Measurements from ENCODE around the gene DAPK1.

Gene DAPK1

DNA sequence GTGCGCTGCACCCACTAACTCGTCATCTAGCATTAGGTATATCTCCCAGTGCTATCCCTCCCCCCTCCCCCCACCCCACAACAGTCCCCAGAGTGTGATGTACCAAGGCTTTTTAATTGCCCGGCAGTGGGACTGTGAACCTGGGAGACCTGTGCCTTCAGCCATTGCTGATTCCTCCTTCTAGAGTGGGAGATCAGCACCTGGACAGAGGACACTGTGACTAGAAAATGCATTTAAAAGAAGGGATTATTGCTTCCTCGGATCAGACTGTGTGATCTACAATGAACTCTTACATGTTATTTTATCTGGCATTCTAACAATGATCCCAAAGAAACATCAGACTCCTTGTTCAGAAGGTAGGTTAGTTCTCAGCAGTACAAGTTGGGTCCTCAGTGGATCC is 254.2 kb downstream of the DAPK1 start:
- no peak overlapping the region for H3K9ac ChIP-seq (ENCODE audit: low read depth, low read length)
- ATAC-seq (ENCODE audit: insufficient read depth, low read depth) (no peak), DNase-seq (no peak)
- H3K79me2 ChIP-seq (ENCODE audit: insufficient read depth, low read length): no peaks in the 10 kb centered on the region
- peaks cover 2% of the 10 kb centered on the region for H3K9me3 ChIP-seq (ENCODE audit: insufficient read depth, low read length, severe bottlenecking)
- no peaks in the 10 kb centered on the region for H3K4me1 ChIP-seq (ENCODE audit: insufficient read depth, low read length)
- H3K4me3 ChIP-seq (ENCODE audit: low read depth in 1 of 2, low read length in 2 of 2): no peak overlapping the region
- H3K27ac ChIP-seq (ENCODE audit: low read length): no peak overlapping the region
- no peak overlapping the region for H2AFZ ChIP-seq (ENCODE audit: low read depth, low read length)
- TF ChIP-seq CTCF (IDR thresholded peaks at IDR 0.05; ENCODE audit: borderline replicate concordance, extremely low read depth, low read length, poor library complexity, severe bottlenecking): no peak
- no peak overlapping the region for H3K4me2 ChIP-seq (ENCODE audit: insufficient read depth, low read length)
- H4K20me1 ChIP-seq (ENCODE audit: insufficient read depth, low read length): no peaks in the 10 kb centered on the region
- no peaks in the 10 kb centered on the region for H3K36me3 ChIP-seq (ENCODE audit: insufficient read depth, low read length)
- no peaks in the 10 kb centered on the region for H3K27me3 ChIP-seq (ENCODE audit: insufficient read depth, low read length, poor library complexity)

- no peak overlapping the region for H3K4me2 ChIP-seq (ENCODE audit: insufficient read depth, low read length)
- DNase-seq: no peak
- no peak overlapping the region for H2AFZ ChIP-seq (ENCODE audit: low read depth, low read length)
- H3K9me3 ChIP-seq (ENCODE audit: insufficient read depth, low read length, severe bottlenecking): peaks cover 2% of the 10 kb centered on the region
- no peaks in the 10 kb centered on the region for H3K79me2 ChIP-seq (ENCODE audit: insufficient read depth, low read length)
- H3K27ac ChIP-seq (ENCODE audit: low read length): no peak overlapping the region
- H3K4me1 ChIP-seq (ENCODE audit: insufficient read depth, low read length): no peaks in the 10 kb centered on the region
- H3K36me3 ChIP-seq (ENCODE audit: insufficient read depth, low read length): no peaks in the 10 kb centered on the region
- TF ChIP-seq EZH2 (IDR thresholded peaks at IDR 0.05; ENCODE audit: borderline replicate concordance, low read depth, low read length, severe bottlenecking): no peak
- no peak for TF ChIP-seq CTCF (IDR thresholded peaks at IDR 0.05; ENCODE audit: borderline replicate concordance, extremely low read depth, low read length, poor library complexity, severe bottlenecking)
- no peak for ATAC-seq (ENCODE audit: insufficient read depth, low read depth)
- no peak overlapping the region for H3K4me3 ChIP-seq (ENCODE audit: low read depth in 1 of 2, low read length in 2 of 2)
- H4K20me1 ChIP-seq (ENCODE audit: insufficient read depth, low read length): no peaks in the 10 kb centered on the region
- H3K27me3 ChIP-seq (ENCODE audit: insufficient read depth, low read length, poor library complexity): no peaks in the 10 kb centered on the region
- no peak overlapping the region for H3K9ac ChIP-seq (ENCODE audit: low read depth, low read length)
Measured at GRCh38 chr9:87753313-87753712, 255.6 kb downstream of the DAPK1 start.

Data from DND-41 (cell line).